CD14-positive monocyte (primary cell): ENCODE results near the gene SPAG17. TPM values are rescaled to one million over a fixed set of nuclear protein-coding genes. Genes with fewer than 3 reads are reported as not detected.

ENCODE experiments used
- DNase-seq, 3 donors: peaks; one replicate each; pipeline ENCODE4 v3.0.0-alpha.2; 2011 to 2022
- H2AFZ ChIP-seq: 2 replicates; pipeline ENCODE4 v1.6.0; 2012; ENCODE audit warnings: mild to moderate bottlenecking, low read depth, low read length, inconsistent platforms; ENCODE audit not compliant: insufficient read depth, poor library complexity, severe bottlenecking
- H3K27ac ChIP-seq, 2 donors: 1 replicate in 1 of 2; 2 replicates in 1 of 2; pipeline ENCODE4 v1.5.1; 2012 to 2013; ENCODE audit warnings: low read length in 2 of 2, control low read depth in 1 of 2, inconsistent platforms in 1 of 2, low read depth in 1 of 2, mild to moderate bottlenecking in 1 of 2
- H3K27me3 ChIP-seq, 2 donors: one replicate each; pipeline versions ENCODE4 v1.6.0 to v1.6.1; 2011 to 2013; ENCODE audit warnings: low read length in 2 of 2; ENCODE audit not compliant: control insufficient read depth in 2 of 2, insufficient read depth in 2 of 2
- H3K36me3 ChIP-seq, 2 donors: replicated peaks in 1 of 2; 1 replicate in 1 of 2; 2 replicates in 1 of 2; pipeline versions ENCODE4 v1.5.1 to v1.6.1; 2012 to 2013; ENCODE audit warnings: low read length in 2 of 2, control low read depth in 1 of 2, inconsistent platforms in 1 of 2, mild to moderate bottlenecking in 1 of 2; ENCODE audit not compliant: insufficient read depth in 2 of 2, control insufficient read depth in 1 of 2
- H3K4me1 ChIP-seq, 2 donors: 1 replicate in 1 of 2; 2 replicates in 1 of 2; pipeline versions ENCODE4 v1.5.1 to v1.6.1; 2012 to 2013; ENCODE audit warnings: low read length in 2 of 2, control low read depth in 1 of 2, inconsistent platforms in 1 of 2, mild to moderate bottlenecking in 1 of 2, moderate library complexity in 1 of 2; ENCODE audit not compliant: insufficient read depth in 2 of 2, control insufficient read depth in 1 of 2
- H3K4me2 ChIP-seq: replicated peaks from 2 replicates; pipeline ENCODE3; 2012; ENCODE audit warnings: low read length, moderate library complexity, mild to moderate bottlenecking; ENCODE audit not compliant: poor library complexity, severe bottlenecking; ENCODE audit errors: extremely low read depth
- H3K4me3 ChIP-seq, 3 experiments: fragments of 200-600 bp in 1 of 3; sonication (generic) in 1 of 3; replicated peaks in 1 of 3; 1 replicate in 2 of 3; 2 replicates in 1 of 3; pipeline ENCODE4 v1.5.1; 2011 to 2013; ENCODE audit warnings: low read length in 3 of 3, mild to moderate bottlenecking in 3 of 3, control low read depth in 2 of 3, low read depth in 2 of 3, inconsistent platforms in 1 of 3, moderate library complexity in 1 of 3
- H3K79me2 ChIP-seq: 2 replicates; pipeline ENCODE4 v1.6.0; 2012; ENCODE audit warnings: mild to moderate bottlenecking, control low read depth, inconsistent platforms, low read length, moderate library complexity; ENCODE audit not compliant: insufficient read depth
- H3K9ac ChIP-seq: 2 replicates; pipeline ENCODE4 v1.6.0; 2017; ENCODE audit warnings: low read length, mild to moderate bottlenecking; ENCODE audit not compliant: insufficient read depth, poor library complexity, severe bottlenecking
- H3K9me3 ChIP-seq, 2 donors: replicated peaks in 1 of 2; 1 replicate in 1 of 2; 2 replicates in 1 of 2; pipeline versions ENCODE4 v1.5.1 to v1.6.1; 2012 to 2013; ENCODE audit warnings: low read length in 2 of 2, control low read depth in 1 of 2; ENCODE audit not compliant: control insufficient read depth in 1 of 2, insufficient read depth in 1 of 2
- H4K20me1 ChIP-seq: 2 replicates; pipeline ENCODE4 v1.6.0; 2012; ENCODE audit warnings: mild to moderate bottlenecking, low read length, control low read depth, moderate library complexity; ENCODE audit not compliant: insufficient read depth
- H3K27ac Mint-ChIP-seq, 7 donors: one replicate each; pipeline ENCODE4 v1.8.0; 2020; ENCODE audit warnings: mild to moderate bottlenecking in 7 of 7, mixed read lengths in 7 of 7, moderate library complexity in 6 of 7, inconsistent platforms in 2 of 7
- H3K27me3 Mint-ChIP-seq, 3 donors: one replicate each; pipeline ENCODE4 v1.8.0; 2021 to 2022; ENCODE audit warnings: low read depth in 3 of 3, mild to moderate bottlenecking in 3 of 3, mixed read lengths in 3 of 3, moderate library complexity in 3 of 3, inconsistent platforms in 1 of 3
- H3K36me3 Mint-ChIP-seq, 2 donors: one replicate each; pipeline ENCODE4 v1.8.0; 2020; ENCODE audit warnings: mixed read lengths in 2 of 2, inconsistent platforms in 1 of 2, mild to moderate bottlenecking in 1 of 2
- H3K4me1 Mint-ChIP-seq: one replicate; pipeline ENCODE4 v1.8.0; 2020; ENCODE audit warnings: mild to moderate bottlenecking, mixed read lengths
- H3K4me3 Mint-ChIP-seq, 2 donors: one replicate each; pipeline ENCODE4 v1.8.0; 2020; ENCODE audit warnings: mild to moderate bottlenecking in 2 of 2, mixed read lengths in 2 of 2, moderate library complexity in 1 of 2
- H3K9me3 Mint-ChIP-seq, 7 donors: one replicate each; pipeline ENCODE4 v1.8.0; 2020 to 2022; ENCODE audit warnings: mixed read lengths in 7 of 7, mild to moderate bottlenecking in 6 of 7, moderate library complexity in 6 of 7, inconsistent platforms in 2 of 7
- CTCF ChIP-seq: fragments of 200-600 bp; IDR thresholded peaks from one replicate; pipeline ENCODE4 v1.8.0; 2022; ENCODE audit warnings: antibody characterized with exemption, mild to moderate bottlenecking
- WGBS: methylation state at CpG from one replicate; pipeline ENCODE4 v1.1.5; 2013; ENCODE audit warnings: missing lambda C conversion rate; ENCODE audit not compliant: insufficient coverage; 5-methylcytosine and 5-hydroxymethylcytosine counted together
- intact Hi-C, 2 donors: fragments of 100-400 bp; cut with micrococcal nuclease; formaldehyde crosslinking; loops; one replicate each; pipeline versions ENCODE4 v1.15.0 to v1.15.1; 2023
- polyA plus RNA-seq, 3 donors: library from polyadenylated mRNA; depleted of rRNA in 1 of 3; unstranded in 2 of 3; stranded (reverse) in 1 of 3; fragments of 300-500 nt in 2 of 3; fragments of >200 nt in 1 of 3; fragmentation: Illumina TruSeq in 2 of 3; gene quantifications; 1 replicate in 2 of 3; 2 replicates in 1 of 3; pipeline ENCODE4 v1.2.3, GENCODE V29; 2012 to 2021

SPAG17 gene
- polyA plus RNA-seq, 3 donors, result 0.26 to 0.87 (median 0.68) TPM

- DNase-seq, result no peak
- H3K27me3 Mint-ChIP-seq, result peaks cover 0 to 4% (median 0%) of the 10 kb centered on the region in 3 donors
- Histone ChIP-seq H3K9me3 (no peaks in the 10 kb centered on the region), H3K4me2 (no peak overlapping the region), H3K27ac (no peak overlapping the region), H3K9ac (no peak overlapping the region), H2AFZ (no peak overlapping the region), H3K36me3 (no peaks in the 10 kb centered on the region), H3K4me1 (no peaks in the 10 kb centered on the region), H3K27me3 (no peaks in the 10 kb centered on the region), H4K20me1 (no peaks in the 10 kb centered on the region), H3K4me3 (no peak overlapping the region), H3K79me2 (no peaks in the 10 kb centered on the region)
- no peaks in the 10 kb centered on the region for H3K9me3 Mint-ChIP-seq
- intact Hi-C loops, result no loop called here
- no peak overlapping the region for H3K27ac Mint-ChIP-seq
- no peaks in the 10 kb centered on the region for H3K4me1 Mint-ChIP-seq
- no peaks in the 10 kb centered on the region for H3K36me3 Mint-ChIP-seq
- 100% methylated on average over 3 of the region's 6 CpGs for WGBS
- H3K4me3 Mint-ChIP-seq, result no peak overlapping the region
- TF ChIP-seq CTCF, result no peak
Measured at GRCh38 chr1:118012515-118013124, 172.4 kb downstream of the SPAG17 start.

- Histone ChIP-seq H3K27ac (no peak overlapping the region), H2AFZ (no peak overlapping the region), H4K20me1 (no peaks in the 10 kb centered on the region), H3K4me1 (no peaks in the 10 kb centered on the region), H3K36me3 (no peaks in the 10 kb centered on the region), H3K4me3 (no peak overlapping the region), H3K9me3 (peaks cover 0 to 9% of the 10 kb centered on the region in 2 donors), H3K4me2 (no peak overlapping the region), H3K79me2 (no peaks in the 10 kb centered on the region), H3K27me3 (no peaks in the 10 kb centered on the region), H3K9ac (no peak overlapping the region)
- Mint-ChIP-seq H3K36me3 (no peaks in the 10 kb centered on the region), H3K4me1 (no peaks in the 10 kb centered on the region), H3K27me3 (no peaks in the 10 kb centered on the region), H3K4me3 (no peak overlapping the region), H3K27ac (no peak overlapping the region), H3K9me3 (peaks cover 0 to 14% (median 9%) of the 10 kb centered on the region in 7 donors)
- WGBS, result 100% methylated on average over 7 of the region's 7 CpGs
- intact Hi-C loops, result no loop called here
- no peak for DNase-seq
- no peak for TF ChIP-seq CTCF
Measured at GRCh38 chr1:118008011-118008410, 177.0 kb downstream of the SPAG17 start.
